ENCODE measurements around the gene SYNDIG1.

Gene SYNDIG1

GRCh38 chr20:24586523-24586840, 117.1 kb downstream of the SYNDIG1 start:
- H4K20me1 ChIP-seq: no peaks in the 10 kb centered on the region
- H3K4me3 ChIP-seq: no peak overlapping the region
- no peaks in the 10 kb centered on the region for H3K36me3 ChIP-seq
- TF ChIP-seq Cebpa-rat (IDR thresholded peaks at IDR 0.05): no peak
- H3K9ac ChIP-seq: no peak overlapping the region
- H3K27ac ChIP-seq: no peak overlapping the region
- H3K9me3 ChIP-seq: no peaks in the 10 kb centered on the region
- H3K27me3 ChIP-seq: no peaks in the 10 kb centered on the region
- H3K4me1 ChIP-seq: peaks cover 91% of the 10 kb centered on the region
- H3K4me2 ChIP-seq: no peak overlapping the region

- H3K4me3 ChIP-seq: no peak overlapping the region
- no peak overlapping the region for H3K9ac ChIP-seq
- no peaks in the 10 kb centered on the region for H3K27me3 ChIP-seq
- no peak overlapping the region for H3K27ac ChIP-seq
- H3K4me2 ChIP-seq: peak overlapping the region; percentile 78
- H3K36me3 ChIP-seq: no peaks in the 10 kb centered on the region
- H4K20me1 ChIP-seq: no peaks in the 10 kb centered on the region
- no peaks in the 10 kb centered on the region for H3K9me3 ChIP-seq
- H3K4me1 ChIP-seq: peaks cover 98% of the 10 kb centered on the region
- TF ChIP-seq Cebpa-rat (IDR thresholded peaks at IDR 0.05): no peak
These were observed 118.1 kb downstream of the SYNDIG1 start for GRCh38 chr20:24587384-24588046.

GRCh38 chr20:24588047-24588635, 118.7 kb downstream of the SYNDIG1 start:
- Histone ChIP-seq H3K27me3 (no peaks in the 10 kb centered on the region), H3K9me3 (no peaks in the 10 kb centered on the region)

GRCh38 chr20:24588725-24589340, 119.4 kb downstream of the SYNDIG1 start:
- TF ChIP-seq Cebpa-rat (IDR thresholded peaks at IDR 0.05): no peak
- Histone ChIP-seq H3K4me2 (peak overlapping the region; percentile 78), H3K27me3 (no peaks in the 10 kb centered on the region), H3K36me3 (no peaks in the 10 kb centered on the region), H3K4me1 (peaks cover 86% of the 10 kb centered on the region), H3K4me3 (no peak overlapping the region), H4K20me1 (no peaks in the 10 kb centered on the region), H3K27ac (peak overlapping the region; percentile 8; the same call in 1 of the 2 replicates), H3K9ac (no peak overlapping the region), H3K9me3 (no peaks in the 10 kb centered on the region)

More at GRCh38 chr20:24588047-24588635, 118.7 kb downstream of the SYNDIG1 start:
- H3K4me2 ChIP-seq: peak overlapping the region; percentile 78
- no peak for TF ChIP-seq Cebpa-rat (IDR thresholded peaks at IDR 0.05)
- H4K20me1 ChIP-seq: no peaks in the 10 kb centered on the region
- H3K9ac ChIP-seq: no peak overlapping the region
- no peak overlapping the region for H3K4me3 ChIP-seq
- H3K27ac ChIP-seq: no peak overlapping the region
- peaks cover 93% of the 10 kb centered on the region for H3K4me1 ChIP-seq
- H3K36me3 ChIP-seq: no peaks in the 10 kb centered on the region

GRCh38 chr20:24589381-24589780, 120.0 kb downstream of the SYNDIG1 start:
- Histone ChIP-seq H3K27ac (peak overlapping the region; percentile 8; the same call in 1 of the 2 replicates), H3K27me3 (no peaks in the 10 kb centered on the region), H3K4me1 (peaks cover 81% of the 10 kb centered on the region), H3K9ac (no peak overlapping the region), H3K9me3 (no peaks in the 10 kb centered on the region), H3K36me3 (no peaks in the 10 kb centered on the region), H4K20me1 (no peaks in the 10 kb centered on the region), H3K4me2 (peak overlapping the region; percentile 78), H3K4me3 (no peak overlapping the region)
- TF ChIP-seq Cebpa-rat (IDR thresholded peaks at IDR 0.05): no peak

- TF ChIP-seq Cebpa-rat (IDR thresholded peaks at IDR 0.05): no peak
- Histone ChIP-seq H3K4me3 (no peak overlapping the region), H3K36me3 (no peaks in the 10 kb centered on the region), H3K27ac (no peak overlapping the region), H3K4me2 (peak overlapping the region; percentile 78), H3K4me1 (peaks cover 77% of the 10 kb centered on the region), H3K27me3 (no peaks in the 10 kb centered on the region), H3K9ac (no peak overlapping the region), H4K20me1 (no peaks in the 10 kb centered on the region), H3K9me3 (no peaks in the 10 kb centered on the region)
These were observed 120.4 kb downstream of the SYNDIG1 start for GRCh38 chr20:24589815-24590177.

GRCh38 chr20:24590178-24590982, 121.0 kb downstream of the SYNDIG1 start:
- Histone ChIP-seq H3K9ac (no peak overlapping the region), H3K4me1 (peaks cover 71% of the 10 kb centered on the region), H3K9me3 (no peaks in the 10 kb centered on the region), H3K27me3 (no peaks in the 10 kb centered on the region), H3K4me3 (peak overlapping the region; percentile 17; the same call in 1 of the 2 replicates), H3K36me3 (no peaks in the 10 kb centered on the region), H3K4me2 (peak overlapping the region; percentile 78), H4K20me1 (no peaks in the 10 kb centered on the region), H3K27ac (peak overlapping the region; percentile 28; the same call in 1 of the 2 replicates)
- TF ChIP-seq Cebpa-rat (IDR thresholded peaks at IDR 0.05): no peak

GRCh38 chr20:24597051-24597450, 127.6 kb downstream of the SYNDIG1 start:
- Histone ChIP-seq H4K20me1 (no peaks in the 10 kb centered on the region), H3K9ac (no peak overlapping the region), H3K4me3 (no peak overlapping the region), H3K9me3 (peaks cover 15% of the 10 kb centered on the region), H3K27ac (no peak overlapping the region), H3K4me2 (no peak overlapping the region), H3K36me3 (no peaks in the 10 kb centered on the region), H3K27me3 (no peaks in the 10 kb centered on the region), H3K4me1 (peaks cover 7% of the 10 kb centered on the region)
- TF ChIP-seq Cebpa-rat (IDR thresholded peaks at IDR 0.05): no peak

- Histone ChIP-seq H3K27ac (no peak overlapping the region), H3K4me2 (no peak overlapping the region), H4K20me1 (no peaks in the 10 kb centered on the region)
These were observed 128.9 kb downstream of the SYNDIG1 start for GRCh38 chr20:24598346-24598745.

More at GRCh38 chr20:24598346-24598745, 128.9 kb downstream of the SYNDIG1 start:
- Histone ChIP-seq H3K27me3 (no peaks in the 10 kb centered on the region), H3K4me3 (no peak overlapping the region), H3K36me3 (no peaks in the 10 kb centered on the region), H3K4me1 (no peaks in the 10 kb centered on the region), H3K9ac (no peak overlapping the region), H3K9me3 (peaks cover 19% of the 10 kb centered on the region)
- no peak for TF ChIP-seq Cebpa-rat (IDR thresholded peaks at IDR 0.05)
